GM18511 (cell line): ENCODE measurements around the gene PCDHB1.
"Not testable (repeated sequence)": the region's sequence is repeated elsewhere in the genome, so short reads cannot be mapped to it uniquely, and the experiment has no call there.

Experiments used
- ATAC-seq: cut with Tn5 transposase; IDR thresholded peaks from one replicate; pipeline ENCODE4 v1.9.1; 2021; ENCODE audit warnings: mild to moderate bottlenecking, moderate library complexity; ENCODE audit not compliant: unreplicated experiment

Gene PCDHB1

GRCh38 chr5:141082228-141082627 is 31.1 kb downstream of the PCDHB1 start:
- ATAC-seq: no peak

- ATAC-seq: no peak
Measured at GRCh38 chr5:141084487-141084989, 33.4 kb downstream of the PCDHB1 start.

GRCh38 chr5:141094481-141095262 is 43.5 kb downstream of the PCDHB1 start, which contains the start of gene PCDHB2:
Gene PCDHB2 (plus strand): TSS chr5:141094615. CDS start chr5:141094791, 176 bp downstream.
- no peak for ATAC-seq

- ATAC-seq: no peak
Measured at GRCh38 chr5:141095263-141095641, 44.1 kb downstream of the PCDHB1 start.

GRCh38 chr5:141096181-141096580 is 45.0 kb downstream of the PCDHB1 start:
- not testable (repeated sequence) for ATAC-seq

GRCh38 chr5:141096586-141096985 is 45.4 kb downstream of the PCDHB1 start:
- not testable (repeated sequence) for ATAC-seq

GRCh38 chr5:141100243-141100805 is 49.1 kb downstream of the PCDHB1 start, which contains the start of gene PCDHB3:
Gene PCDHB3 (plus strand): TSS chr5:141100473. CDS start chr5:141100650, 177 bp downstream.
- no peak for ATAC-seq

GRCh38 chr5:141101059-141101458 is 49.9 kb downstream of the PCDHB1 start:
- no peak for ATAC-seq

GRCh38 chr5:141102070-141102469 is 50.9 kb downstream of the PCDHB1 start:
- not testable (repeated sequence) for ATAC-seq

GRCh38 chr5:141102471-141102870 is 51.3 kb downstream of the PCDHB1 start:
- not testable (repeated sequence) for ATAC-seq

- ATAC-seq: no peak
Measured at GRCh38 chr5:141105350-141105749, 54.2 kb downstream of the PCDHB1 start.
